Measurements from ENCODE around the gene NRF1. TPM values are rescaled to one million over a fixed set of nuclear protein-coding genes. Genes with fewer than 3 reads are reported as not detected.
A peak's percentile ranks its signal among the peaks of the same experiment; 100 is the strongest.

Gene NRF1
- total and polyA plus RNA-seq, 2 of the 8 experiments (the other 6 are each of a cell fraction or from before 2014, with no cell fraction given) = 18.2 to 21.4 TPM

DNA sequence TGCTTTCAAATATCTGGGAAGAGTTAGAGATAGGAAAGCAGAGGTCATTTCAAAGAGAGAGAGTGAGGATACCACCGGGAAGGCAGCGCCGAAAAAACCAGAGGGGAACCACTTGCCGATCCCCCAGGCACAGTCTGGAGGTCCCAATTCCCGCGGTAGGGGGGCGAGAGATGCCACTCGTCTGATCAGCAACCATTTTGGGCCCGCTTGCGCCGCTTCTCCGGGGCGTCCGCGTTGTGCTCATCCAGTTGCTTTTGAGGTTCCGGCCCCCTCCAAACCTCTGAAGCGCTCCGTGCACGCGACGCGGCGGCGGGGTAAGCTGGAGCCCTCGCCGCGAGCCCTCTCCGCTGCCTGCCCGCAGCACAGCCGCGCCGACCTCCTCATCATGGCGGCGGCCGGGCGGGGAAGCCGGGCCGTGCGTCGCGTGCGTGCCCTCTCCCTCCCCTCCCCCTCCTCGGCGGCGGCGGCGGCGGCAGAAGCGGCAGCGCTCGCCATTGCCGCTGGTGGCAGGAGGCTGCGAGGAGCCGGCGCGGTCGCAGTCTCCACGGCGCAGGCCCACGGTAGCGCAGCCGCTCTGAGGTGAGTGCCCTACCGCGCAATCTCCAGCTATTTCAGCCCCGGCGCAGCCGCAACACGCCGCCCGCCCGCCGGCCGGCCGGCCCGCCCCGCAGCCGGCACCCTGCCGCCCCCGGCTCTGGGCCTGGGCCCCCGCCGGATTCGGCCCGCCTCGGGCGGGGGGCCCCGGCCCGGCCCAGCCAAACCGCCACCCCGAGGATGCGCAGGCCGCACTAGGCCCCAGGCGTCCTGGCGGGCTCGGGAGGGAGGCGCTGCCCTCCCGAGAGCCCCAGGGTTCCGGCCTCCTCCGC lies at the start of gene NRF1 (continued):
- TF ChIP-seq HDAC2 (IDR thresholded peaks at IDR 0.05; ENCODE audit: borderline replicate concordance in 1 of 2, low read depth in 2 of 2, low read length in 2 of 2) (no peak; a peak in 1 of 4 replicates), MAFK (IDR thresholded peaks at IDR 0.05; ENCODE audit: low read depth, low read length) (no peak), RFX5 (IDR thresholded peaks at IDR 0.05; ENCODE audit: borderline replicate concordance, low read depth, low read length) (no peak), RAD21 (IDR thresholded peaks at IDR 0.05 in 1 of 2, conservative IDR thresholded peaks at IDR 0.05 in 1 of 2; ENCODE audit: low read depth in 2 of 2, low read length in 2 of 2) (no peak; a peak in 1 of 4 replicates), SP4 (IDR thresholded peaks at IDR 0.05; ENCODE audit: low read length) (no peak), CTBP2 (IDR thresholded peaks at IDR 0.05; ENCODE audit: borderline replicate concordance, insufficient read depth, insufficient read length, low read length) (no peak), PHF8 (conservative IDR thresholded peaks at IDR 0.05; ENCODE audit: low read depth, low read length) (peak; percentile 92), FOSL1 (IDR thresholded peaks at IDR 0.05; ENCODE audit: insufficient read depth, low read depth, low read length) (no peak), YY1 (IDR thresholded peaks at IDR 0.05; ENCODE audit: low read depth, low read length) (peak; percentile 95), TCF12 (IDR thresholded peaks at IDR 0.05; ENCODE audit: low read depth, low read length) (no peak), EGR1 (IDR thresholded peaks at IDR 0.05; ENCODE audit: borderline replicate concordance, low read depth, low read length) (no peak), NRF1 (IDR thresholded peaks at IDR 0.05; ENCODE audit: low read depth, low read length) (0 out of 2 replicates have a peak, but pooled peaks have one; percentile 16), POLR2AphosphoS5 (IDR thresholded peaks at IDR 0.05; ENCODE audit: low read depth, low read length) (peak; percentile 92), JUN (IDR thresholded peaks at IDR 0.05; ENCODE audit: low read depth, low read length) (no peak), ZNF274 (IDR thresholded peaks at IDR 0.05; ENCODE audit: borderline replicate concordance, extremely low read depth, low read length) (no peak), SP1 (IDR thresholded peaks at IDR 0.05; ENCODE audit: low read depth, low read length) (no peak), EZH2 (IDR thresholded peaks at IDR 0.05; ENCODE audit: low read depth, low read length, severe bottlenecking) (no peak), NANOG (IDR thresholded peaks at IDR 0.05; ENCODE audit: insufficient read depth, low read depth, low read length, poor library complexity, severe bottlenecking) (no peak)
- TF ChIP-seq, protein P1, sequence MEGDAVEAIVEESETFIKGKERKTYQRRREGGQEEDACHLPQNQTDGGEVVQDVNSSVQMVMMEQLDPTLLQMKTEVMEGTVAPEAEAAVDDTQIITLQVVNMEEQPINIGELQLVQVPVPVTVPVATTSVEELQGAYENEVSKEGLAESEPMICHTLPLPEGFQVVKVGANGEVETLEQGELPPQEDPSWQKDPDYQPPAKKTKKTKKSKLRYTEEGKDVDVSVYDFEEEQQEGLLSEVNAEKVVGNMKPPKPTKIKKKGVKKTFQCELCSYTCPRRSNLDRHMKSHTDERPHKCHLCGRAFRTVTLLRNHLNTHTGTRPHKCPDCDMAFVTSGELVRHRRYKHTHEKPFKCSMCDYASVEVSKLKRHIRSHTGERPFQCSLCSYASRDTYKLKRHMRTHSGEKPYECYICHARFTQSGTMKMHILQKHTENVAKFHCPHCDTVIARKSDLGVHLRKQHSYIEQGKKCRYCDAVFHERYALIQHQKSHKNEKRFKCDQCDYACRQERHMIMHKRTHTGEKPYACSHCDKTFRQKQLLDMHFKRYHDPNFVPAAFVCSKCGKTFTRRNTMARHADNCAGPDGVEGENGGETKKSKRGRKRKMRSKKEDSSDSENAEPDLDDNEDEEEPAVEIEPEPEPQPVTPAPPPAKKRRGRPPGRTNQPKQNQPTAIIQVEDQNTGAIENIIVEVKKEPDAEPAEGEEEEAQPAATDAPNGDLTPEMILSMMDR (IDR thresholded peaks at IDR 0.05; ENCODE audit: control extremely low read depth in 1 of 3, insufficient read depth in 1 of 3, low read depth in 1 of 3, low read length in 3 of 3) = no peak
